Colonic mucosa (tissue), 4 donors: ENCODE measurements around the gene SMARCD1. TPM values are rescaled to one million over a fixed set of nuclear protein-coding genes. Genes with fewer than 3 reads are reported as not detected.
A peak's percentile ranks its signal among the peaks of the same experiment; 100 is the strongest.

Source experiments
- DNase-seq: peaks from one replicate; pipeline ENCODE4 v3.0.0-alpha.2; 2020
- H3K27ac ChIP-seq: fragments of 200-600 bp; one replicate; pipeline ENCODE4 v1.8.0; 2021
- H3K27me3 ChIP-seq: fragments of 200-600 bp; one replicate; pipeline ENCODE4 v1.8.0; 2021
- H3K36me3 ChIP-seq: fragments of 200-600 bp; one replicate; pipeline ENCODE4 v1.8.0; 2021
- H3K4me1 ChIP-seq: fragments of 200-600 bp; one replicate; pipeline ENCODE4 v1.8.0; 2021; ENCODE audit warnings: mild to moderate bottlenecking
- H3K4me3 ChIP-seq: fragments of 200-600 bp; one replicate; pipeline ENCODE4 v1.8.0; 2021
- H3K9ac ChIP-seq, 2 donors: one replicate each; pipeline ENCODE4 v1.7.0; 2013; ENCODE audit warnings: control low read depth in 2 of 2, low read depth in 2 of 2, low read length in 2 of 2
- H3K9me3 ChIP-seq: fragments of 200-600 bp; one replicate; pipeline ENCODE4 v1.8.0; 2021
- intact Hi-C: fragments of 100-400 bp; cut with DNase I; formaldehyde crosslinking; loops from one replicate; pipeline ENCODE4 v1.14.1; 2022
- total RNA-seq, 2 donors: library from RNA; stranded (reverse); fragmentation: NEBNext Ultra II Directional in 1 of 2; extraction: Animal tissue kit (Norgen Biotek cat#: 25700) in 1 of 2; gene quantifications; one replicate each; pipeline ENCODE4 v1.2.1, GENCODE V29; 2021
- TF ChIP-seq, protein P1 (sequence below): fragments of 200-600 bp; IDR thresholded peaks from one replicate; pipeline ENCODE4 v1.8.0; 2022; ENCODE audit warnings: antibody characterized with exemption, mild to moderate bottlenecking
- donor health status: healthy.
- donor health status: DM: no; HTN: no; CAD: no.
- donor health status: DM: no; HTN: no; CAD: no.

Gene SMARCD1
- total RNA-seq, 2 donors from 2014 or later: 30.6 to 43.9 TPM

DNA sequence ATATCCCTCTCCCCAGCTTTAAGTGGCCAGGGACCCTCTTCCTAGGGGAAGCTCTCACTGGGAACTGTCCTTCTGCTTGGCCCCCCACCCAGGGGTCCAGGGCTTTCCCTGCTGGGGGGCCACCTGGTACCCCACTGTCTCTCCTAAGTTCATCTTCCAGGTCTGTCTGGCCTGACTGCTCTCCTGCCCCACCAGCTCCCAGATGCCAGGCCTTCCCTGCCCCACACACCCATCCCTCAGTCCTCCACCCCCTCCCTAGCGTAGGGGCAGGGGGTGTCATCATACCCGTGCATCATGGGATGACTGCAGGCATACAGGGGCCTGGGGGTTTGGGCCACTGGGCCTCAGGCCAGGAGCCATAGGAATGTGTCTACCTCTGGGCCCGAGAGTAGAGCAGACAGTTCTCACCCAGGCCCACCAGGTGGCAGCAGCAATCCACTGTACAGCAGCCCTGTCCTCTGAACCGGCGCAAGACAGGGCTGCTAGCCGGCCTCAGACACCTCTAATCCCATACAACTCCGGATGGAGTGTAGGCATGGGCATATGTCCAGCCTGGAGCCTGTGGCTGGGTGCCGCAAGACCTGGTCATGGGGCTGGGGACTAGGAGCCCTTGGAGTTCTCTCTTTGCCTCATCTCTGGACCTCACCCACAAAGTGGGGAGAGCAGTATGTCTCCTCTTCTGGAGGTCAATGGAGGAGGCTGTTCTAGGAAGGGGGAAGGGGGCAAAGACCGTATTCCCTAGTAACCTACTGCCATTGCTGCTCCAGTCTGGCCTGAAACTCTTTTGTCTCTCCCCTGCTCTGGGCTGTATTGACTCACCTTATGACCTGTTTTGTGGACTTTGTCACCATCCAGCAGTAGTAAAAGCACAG is 10.0 kb upstream of the SMARCD1 start:
- Histone ChIP-seq H3K4me1 (no peaks in the 10 kb centered on the region), H3K9ac (peak overlapping the region in 1 of 2 donors; percentile 16), H3K9me3 (no peaks in the 10 kb centered on the region), H3K27me3 (no peaks in the 10 kb centered on the region), H3K4me3 (no peak overlapping the region), H3K27ac (no peak overlapping the region), H3K36me3 (no peaks in the 10 kb centered on the region)
- TF ChIP-seq, protein P1, sequence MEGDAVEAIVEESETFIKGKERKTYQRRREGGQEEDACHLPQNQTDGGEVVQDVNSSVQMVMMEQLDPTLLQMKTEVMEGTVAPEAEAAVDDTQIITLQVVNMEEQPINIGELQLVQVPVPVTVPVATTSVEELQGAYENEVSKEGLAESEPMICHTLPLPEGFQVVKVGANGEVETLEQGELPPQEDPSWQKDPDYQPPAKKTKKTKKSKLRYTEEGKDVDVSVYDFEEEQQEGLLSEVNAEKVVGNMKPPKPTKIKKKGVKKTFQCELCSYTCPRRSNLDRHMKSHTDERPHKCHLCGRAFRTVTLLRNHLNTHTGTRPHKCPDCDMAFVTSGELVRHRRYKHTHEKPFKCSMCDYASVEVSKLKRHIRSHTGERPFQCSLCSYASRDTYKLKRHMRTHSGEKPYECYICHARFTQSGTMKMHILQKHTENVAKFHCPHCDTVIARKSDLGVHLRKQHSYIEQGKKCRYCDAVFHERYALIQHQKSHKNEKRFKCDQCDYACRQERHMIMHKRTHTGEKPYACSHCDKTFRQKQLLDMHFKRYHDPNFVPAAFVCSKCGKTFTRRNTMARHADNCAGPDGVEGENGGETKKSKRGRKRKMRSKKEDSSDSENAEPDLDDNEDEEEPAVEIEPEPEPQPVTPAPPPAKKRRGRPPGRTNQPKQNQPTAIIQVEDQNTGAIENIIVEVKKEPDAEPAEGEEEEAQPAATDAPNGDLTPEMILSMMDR: peak; percentile 84
- intact Hi-C loops: loop anchor here (5.0 kb wide), 2 partner anchors 38 to 102 kb away; no protein-coding TSS in a partner anchor
- peak; percentile 90 for DNase-seq

DNA sequence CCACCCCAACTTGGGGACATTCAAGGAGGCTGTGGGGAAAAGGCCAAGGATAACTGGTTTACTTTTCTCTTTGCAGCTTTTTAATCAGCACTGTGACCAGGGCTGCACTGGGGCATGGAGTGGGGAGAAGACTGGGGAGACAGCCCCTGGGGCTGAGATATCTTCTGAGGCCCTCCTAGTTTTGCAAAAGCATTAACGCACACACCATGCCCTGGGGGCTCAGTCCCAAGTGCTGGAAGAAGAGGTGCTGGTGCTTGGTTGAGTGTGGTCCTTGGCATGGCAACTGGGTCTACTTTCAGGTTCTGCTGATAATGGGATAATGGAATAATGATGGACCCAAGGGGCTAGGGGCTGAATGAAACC is 9.4 kb upstream of the SMARCD1 start:
- no peaks in the 10 kb centered on the region for H3K36me3 ChIP-seq
- TF ChIP-seq, protein P1: no peak
- H3K27me3 ChIP-seq: no peaks in the 10 kb centered on the region
- H3K27ac ChIP-seq: no peak overlapping the region
- no peaks in the 10 kb centered on the region for H3K4me1 ChIP-seq
- intact Hi-C loops: loop anchor here (5.0 kb wide), 1 partner anchor 102 kb away; no protein-coding TSS in a partner anchor
- no peak for DNase-seq
- H3K4me3 ChIP-seq: no peak overlapping the region
- no peaks in the 10 kb centered on the region for H3K9me3 ChIP-seq
- H3K9ac ChIP-seq: peak overlapping the region in 1 of 2 donors; percentile 16

DNA sequence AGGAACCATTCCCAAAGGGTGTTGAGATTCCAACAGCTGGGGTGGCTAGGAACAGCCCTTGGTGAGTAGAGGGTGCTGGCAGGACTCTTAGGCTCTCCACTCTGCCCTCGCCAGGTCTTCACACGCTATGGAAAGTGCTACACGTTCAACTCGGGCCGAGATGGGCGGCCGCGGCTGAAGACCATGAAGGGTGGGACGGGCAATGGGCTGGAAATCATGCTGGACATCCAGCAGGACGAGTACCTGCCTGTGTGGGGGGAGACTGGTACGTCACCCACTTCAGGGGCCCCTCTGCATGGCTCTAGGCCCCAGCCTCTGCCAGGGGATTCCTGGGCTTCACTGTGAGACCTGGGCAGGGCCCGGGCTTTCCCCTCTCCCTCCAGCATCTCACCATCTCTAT is 8.0 kb upstream of the SMARCD1 start:
- H3K9ac ChIP-seq: no peak overlapping the region
- intact Hi-C loops: loop anchor here (5.0 kb wide), 1 partner anchor 100 kb away; no protein-coding TSS in a partner anchor
- TF ChIP-seq, protein P1: no peak
- H3K36me3 ChIP-seq: no peaks in the 10 kb centered on the region
- no peaks in the 10 kb centered on the region for H3K9me3 ChIP-seq
- no peak overlapping the region for H3K27ac ChIP-seq
- DNase-seq: no peak
- H3K27me3 ChIP-seq: no peaks in the 10 kb centered on the region
- no peak overlapping the region for H3K4me3 ChIP-seq
- no peaks in the 10 kb centered on the region for H3K4me1 ChIP-seq

DNA sequence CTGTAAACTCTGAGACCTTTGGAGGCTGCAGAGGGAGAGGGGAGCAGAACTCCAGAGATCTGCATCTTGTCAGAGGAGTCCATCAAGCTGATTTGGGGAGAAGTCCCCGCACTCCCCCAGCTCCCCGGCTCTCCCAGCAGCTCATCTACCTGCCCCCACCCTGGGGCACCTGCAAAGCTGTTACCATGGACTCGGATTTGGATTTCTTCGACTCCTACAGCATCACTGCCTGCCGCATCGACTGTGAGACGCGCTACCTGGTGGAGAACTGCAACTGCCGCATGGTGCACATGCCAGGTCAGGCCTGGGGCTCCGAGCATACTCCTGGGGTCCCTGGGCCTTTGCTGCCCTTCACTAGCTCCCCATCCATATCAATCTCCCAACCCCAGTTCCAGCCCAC is 6.9 kb upstream of the SMARCD1 start:
- DNase-seq: no peak
- TF ChIP-seq, protein P1: no peak
- intact Hi-C loops: loop anchor here (5.0 kb wide), 1 partner anchor 99 kb away; no protein-coding TSS in a partner anchor
- H3K4me3 ChIP-seq: no peak overlapping the region
- H3K27me3 ChIP-seq: no peaks in the 10 kb centered on the region
- H3K27ac ChIP-seq: no peak overlapping the region
- no peaks in the 10 kb centered on the region for H3K9me3 ChIP-seq
- no peak overlapping the region for H3K9ac ChIP-seq
- no peaks in the 10 kb centered on the region for H3K4me1 ChIP-seq
- H3K36me3 ChIP-seq: no peaks in the 10 kb centered on the region

DNA sequence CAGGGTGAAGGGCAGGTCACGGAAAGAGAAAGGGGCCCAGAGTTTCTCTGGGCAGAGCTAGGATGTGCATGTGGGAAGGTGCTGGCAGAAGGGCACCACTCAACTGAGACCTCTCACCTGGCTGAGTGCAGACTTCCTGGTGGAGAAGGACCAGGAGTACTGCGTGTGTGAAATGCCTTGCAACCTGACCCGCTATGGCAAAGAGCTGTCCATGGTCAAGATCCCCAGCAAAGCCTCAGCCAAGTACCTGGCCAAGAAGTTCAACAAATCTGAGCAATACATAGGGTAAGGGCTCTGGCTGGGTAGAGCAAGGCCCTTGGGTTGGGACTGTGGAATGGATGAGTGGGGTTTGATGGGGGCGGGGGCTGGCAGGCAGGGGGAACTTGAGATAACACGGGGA is 5.4 kb upstream of the SMARCD1 start:
- no peak overlapping the region for H3K9ac ChIP-seq
- H3K36me3 ChIP-seq: no peaks in the 10 kb centered on the region
- intact Hi-C loops: loop anchor here (5.0 to 10.0 kb wide), 2 partner anchors 98 to 235 kb away; no protein-coding TSS in a partner anchor
- no peaks in the 10 kb centered on the region for H3K4me1 ChIP-seq
- TF ChIP-seq, protein P1: no peak
- no peak overlapping the region for H3K4me3 ChIP-seq
- no peak for DNase-seq
- H3K27me3 ChIP-seq: no peaks in the 10 kb centered on the region
- no peaks in the 10 kb centered on the region for H3K9me3 ChIP-seq
- no peak overlapping the region for H3K27ac ChIP-seq
